Adrenal gland (tissue), 12 donors: ENCODE measurements around the gene TMEM40. TPM values are rescaled to one million over a fixed set of nuclear protein-coding genes. Genes with fewer than 3 reads are reported as not detected.

Experiments
- DNase-seq, 7 donors: peaks; one replicate each; pipeline ENCODE4 v3.0.0-alpha.2; 2019 to 2020
- H3K27ac ChIP-seq, 5 donors: fragments of 200-600 bp; sonication (generic) in 4 of 5; 1 replicate in 3 of 5; 2 replicates in 2 of 5; pipeline versions ENCODE4 v1.5.1 to v1.8.0; 2016 to 2020; ENCODE audit warnings: mild to moderate bottlenecking in 1 of 5
- H3K27me3 ChIP-seq: fragments of 200-600 bp; 2 replicates; pipeline ENCODE4 v1.8.0; 2021
- H3K36me3 ChIP-seq, 2 donors: fragments of 200-600 bp; replicated peaks in 1 of 2; 1 replicate in 1 of 2; 2 replicates in 1 of 2; pipeline versions ENCODE4 v1.5.1 to v1.8.0; 2018 to 2022
- H3K4me1 ChIP-seq, 2 donors: fragments of 200-600 bp; replicated peaks in 1 of 2; 1 replicate in 1 of 2; 2 replicates in 1 of 2; pipeline versions ENCODE4 v1.5.1 to v1.8.0; 2018 to 2021
- H3K4me3 ChIP-seq, 4 donors: fragments of 200-600 bp; sonication (generic) in 3 of 4; one replicate each; pipeline ENCODE4 v1.5.1; 2016 to 2018
- H3K9me3 ChIP-seq, 3 donors: fragments of 200-600 bp; sonication (generic) in 1 of 3; replicated peaks in 1 of 3; 1 replicate in 2 of 3; 2 replicates in 1 of 3; pipeline versions ENCODE4 v1.5.1 to v1.8.0; 2016 to 2021
- POLR2A ChIP-seq, 2 donors: fragments of 450-650 bp; IDR thresholded peaks; one replicate each; pipeline ENCODE4 v1.6.1; 2017; ENCODE audit warnings: antibody characterized with exemption in 2 of 2, mild to moderate bottlenecking in 2 of 2, moderate library complexity in 1 of 2
- WGBS, 4 donors: extraction: QIAGEN DNeasy Blood & Tissue Kit in 2 of 4; methylation state at CpG; one replicate each; pipeline versions ENCODE4 v1.1.5 to v1.1.7; 2013 to 2017; 5-methylcytosine and 5-hydroxymethylcytosine counted together
- intact Hi-C, 2 donors: fragments of 100-400 bp; cut with DNase I; formaldehyde crosslinking; loops; one replicate each; pipeline versions ENCODE4 v1.14.1 to v1.15.0; 2022 to 2023
- polyA plus RNA-seq, 3 donors: library from polyadenylated mRNA; stranded (reverse); fragments of 200-250 nt in 2 of 3; fragments of 350-450 nt in 1 of 3; fragmentation: Illumina TruSeq in 1 of 3; extraction: RNeasy Lipid Tissue Mini Kit (QIAGEN cat#74804) in 1 of 3; gene quantifications; one replicate each; pipeline ENCODE4 v1.2.3, GENCODE V29; 2013 to 2014
- total RNA-seq, 9 donors: library from RNA; depleted of rRNA in 4 of 9; stranded (reverse); fragments of >200 nt in 4 of 9; fragments of 120-200 nt in 1 of 9; fragmentation: NEBNext Ultra II Directional in 1 of 9; extraction: Animal tissue kit (Norgen Biotek cat#: 25700) in 1 of 9; gene quantifications; one replicate each; pipeline versions ENCODE4 v1.1.0 to v1.2.4, GENCODE V29; 2013 to 2023
- TF ChIP-seq, protein P1 (sequence below), 6 experiments: fragments of 450-650 bp in 4 of 6; fragments of 200-600 bp in 2 of 6; sonication (generic) in 1 of 6; IDR thresholded peaks; 1 replicate in 5 of 6; 2 replicates in 1 of 6; pipeline versions ENCODE4 v1.5.1 to v1.8.0; 2016 to 2021; ENCODE audit warnings: antibody characterized with exemption in 6 of 6, mild to moderate bottlenecking in 2 of 6, moderate library complexity in 1 of 6
- donor health status: healthy with polysubstance abuse.
- donor health status: Bipolar disorder and iron deficiency.
- donor health status: DM: yes; HTN: yes; CAD: no.
- donor health status: DM: no; HTN: no; CAD: no.
- donor health status: DM: no; HTN: no; CAD: no.
- donor health status: DM: yes; HTN: yes; CAD: no.

TMEM40 gene
- total and polyA plus RNA-seq, 12 donors = 0.17 to 1.5 (median 1.00) TPM; not detected in 8

- H3K36me3 ChIP-seq = no peaks in the 10 kb centered on the region
- 85 to 92% (median 88%) methylated on average over 4 of the region's 4 CpGs for WGBS, 4 donors
- H3K4me1 ChIP-seq = no peaks in the 10 kb centered on the region
- H3K27ac ChIP-seq = no peak overlapping the region
- DNase-seq = no peak
- intact Hi-C loops = no loop called here
- H3K9me3 ChIP-seq = no peaks in the 10 kb centered on the region
- H3K4me3 ChIP-seq = no peak overlapping the region
- no peak for TF ChIP-seq POLR2A (IDR thresholded peaks at IDR 0.05)
- TF ChIP-seq, protein P1, sequence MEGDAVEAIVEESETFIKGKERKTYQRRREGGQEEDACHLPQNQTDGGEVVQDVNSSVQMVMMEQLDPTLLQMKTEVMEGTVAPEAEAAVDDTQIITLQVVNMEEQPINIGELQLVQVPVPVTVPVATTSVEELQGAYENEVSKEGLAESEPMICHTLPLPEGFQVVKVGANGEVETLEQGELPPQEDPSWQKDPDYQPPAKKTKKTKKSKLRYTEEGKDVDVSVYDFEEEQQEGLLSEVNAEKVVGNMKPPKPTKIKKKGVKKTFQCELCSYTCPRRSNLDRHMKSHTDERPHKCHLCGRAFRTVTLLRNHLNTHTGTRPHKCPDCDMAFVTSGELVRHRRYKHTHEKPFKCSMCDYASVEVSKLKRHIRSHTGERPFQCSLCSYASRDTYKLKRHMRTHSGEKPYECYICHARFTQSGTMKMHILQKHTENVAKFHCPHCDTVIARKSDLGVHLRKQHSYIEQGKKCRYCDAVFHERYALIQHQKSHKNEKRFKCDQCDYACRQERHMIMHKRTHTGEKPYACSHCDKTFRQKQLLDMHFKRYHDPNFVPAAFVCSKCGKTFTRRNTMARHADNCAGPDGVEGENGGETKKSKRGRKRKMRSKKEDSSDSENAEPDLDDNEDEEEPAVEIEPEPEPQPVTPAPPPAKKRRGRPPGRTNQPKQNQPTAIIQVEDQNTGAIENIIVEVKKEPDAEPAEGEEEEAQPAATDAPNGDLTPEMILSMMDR (IDR thresholded peaks at IDR 0.05) = no peak
- no peaks in the 10 kb centered on the region for H3K27me3 ChIP-seq
Observed at GRCh38 chr3:12756175-12756574, 2.9 kb downstream of the TMEM40 start.

- intact Hi-C loops = no loop called here
- WGBS, 4 donors = 75 to 80% (median 78%) methylated on average over 6 of the region's 6 CpGs
- DNase-seq = no peak
Observed at GRCh38 chr3:12755754-12756153, 3.3 kb downstream of the TMEM40 start.

DNA sequence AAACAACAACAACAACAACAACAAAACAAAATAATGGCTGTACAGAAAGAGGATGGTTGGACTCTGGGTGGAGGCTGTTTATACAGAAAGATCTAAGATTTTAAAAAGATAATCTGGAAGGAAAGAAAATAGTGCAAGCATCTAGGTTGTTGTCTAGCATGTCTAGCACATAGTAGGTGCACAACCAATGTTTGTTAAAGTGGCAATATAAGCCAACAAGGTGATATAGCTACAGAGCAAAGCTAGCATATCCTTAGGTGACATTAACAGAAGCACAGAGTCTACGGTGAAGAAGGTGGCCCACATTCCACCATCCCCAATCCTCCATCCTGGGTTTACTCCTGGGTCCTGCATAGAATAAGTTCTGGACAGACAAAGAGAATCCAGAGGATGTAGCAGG is 4.7 kb downstream of the TMEM40 start:
- DNase-seq = no peak
- Histone ChIP-seq H3K4me1 (peaks cover 0 to 8% of the 10 kb centered on the region in 2 donors), H3K36me3 (no peaks in the 10 kb centered on the region), H3K9me3 (no peaks in the 10 kb centered on the region), H3K4me3 (no peak overlapping the region), H3K27ac (no peak overlapping the region), H3K27me3 (no peaks in the 10 kb centered on the region)
- TF ChIP-seq POLR2A (IDR thresholded peaks at IDR 0.05) = no peak
- TF ChIP-seq, protein P1 (IDR thresholded peaks at IDR 0.05) = no peak
- intact Hi-C loops = no loop called here
- 89 to 100% (median 96%) methylated on average over 1 of the region's 1 CpG for WGBS, 4 donors

More at GRCh38 chr3:12755754-12756153, 3.3 kb downstream of the TMEM40 start:
- no peaks in the 10 kb centered on the region for H3K4me1 ChIP-seq
- no peaks in the 10 kb centered on the region for H3K27me3 ChIP-seq
- no peak overlapping the region for H3K4me3 ChIP-seq
- H3K36me3 ChIP-seq = no peaks in the 10 kb centered on the region
- TF ChIP-seq POLR2A (IDR thresholded peaks at IDR 0.05) = no peak
- TF ChIP-seq, protein P1 (IDR thresholded peaks at IDR 0.05) = no peak
- no peaks in the 10 kb centered on the region for H3K9me3 ChIP-seq
- no peak overlapping the region for H3K27ac ChIP-seq

GRCh38 chr3:12753275-12754028 is 5.6 kb downstream of the TMEM40 start:
- no peaks in the 10 kb centered on the region for H3K9me3 ChIP-seq
- intact Hi-C loops = no loop called here
- no peaks in the 10 kb centered on the region for H3K36me3 ChIP-seq
- H3K27ac ChIP-seq = no peak overlapping the region
- H3K4me3 ChIP-seq = no peak overlapping the region
- WGBS, 4 donors = 86 to 94% (median 91%) methylated on average over 9 of the region's 9 CpGs
- peaks cover 0 to 8% of the 10 kb centered on the region in 2 donors for H3K4me1 ChIP-seq
- no peak for DNase-seq
- TF ChIP-seq POLR2A (IDR thresholded peaks at IDR 0.05) = no peak
- TF ChIP-seq, protein P1 (IDR thresholded peaks at IDR 0.05) = no peak
- H3K27me3 ChIP-seq = no peaks in the 10 kb centered on the region
